GM19351 (cell line): ENCODE results near the gene AHRR.
"Not testable (repeated sequence)": the region's sequence is repeated elsewhere in the genome, so short reads cannot be mapped to it uniquely, and the experiment has no call there.

Experiments used
- ATAC-seq: cut with Tn5 transposase; IDR thresholded peaks from one replicate; pipeline ENCODE4 v1.9.1; 2021; ENCODE audit warnings: mild to moderate bottlenecking, moderate library complexity; ENCODE audit not compliant: unreplicated experiment

Gene AHRR

DNA sequence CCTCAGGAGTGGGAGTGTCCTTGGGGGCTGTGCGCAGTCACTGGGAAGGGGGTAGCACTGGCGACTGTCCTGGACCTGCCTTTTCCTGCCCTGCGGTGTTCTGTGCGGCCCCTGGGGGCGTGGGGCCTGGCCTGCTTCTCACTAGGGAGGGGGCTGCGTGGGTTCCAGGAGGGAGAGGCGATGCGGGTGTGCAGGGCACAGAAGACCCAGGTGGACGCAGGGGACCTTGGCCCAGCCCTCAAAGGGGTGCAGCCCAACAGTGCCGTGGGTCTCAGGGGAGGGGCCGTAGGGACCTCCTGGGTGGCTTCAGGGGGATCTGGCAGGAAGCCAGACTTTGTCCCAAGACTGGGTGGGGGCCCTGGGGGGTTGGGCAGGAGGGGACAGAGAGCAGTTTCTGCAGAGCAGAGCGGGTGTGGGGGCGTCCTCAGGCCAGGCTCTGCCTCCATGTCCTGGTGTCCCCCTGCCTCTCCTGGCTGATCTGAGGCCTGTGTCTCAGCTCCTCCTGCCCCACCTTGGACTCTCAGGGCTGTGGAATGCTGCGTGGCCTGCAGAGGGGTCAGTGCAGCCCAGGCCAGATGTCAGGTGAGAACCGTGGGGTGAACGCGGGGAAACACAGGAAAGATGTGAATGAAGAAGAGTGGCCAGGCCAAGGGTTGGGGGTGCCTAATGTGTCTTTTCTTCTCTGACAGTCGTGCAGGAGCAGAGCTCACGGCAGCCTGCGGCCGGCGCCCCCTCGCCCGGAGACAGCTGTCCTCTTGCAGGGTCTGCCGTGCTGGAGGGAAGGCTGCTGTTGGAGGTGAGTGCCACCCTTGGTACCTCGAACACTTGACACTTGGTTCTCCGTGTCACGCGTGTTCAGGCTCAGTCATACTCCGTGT lies 54.6 kb downstream of the AHRR start:
- no peak for ATAC-seq

DNA sequence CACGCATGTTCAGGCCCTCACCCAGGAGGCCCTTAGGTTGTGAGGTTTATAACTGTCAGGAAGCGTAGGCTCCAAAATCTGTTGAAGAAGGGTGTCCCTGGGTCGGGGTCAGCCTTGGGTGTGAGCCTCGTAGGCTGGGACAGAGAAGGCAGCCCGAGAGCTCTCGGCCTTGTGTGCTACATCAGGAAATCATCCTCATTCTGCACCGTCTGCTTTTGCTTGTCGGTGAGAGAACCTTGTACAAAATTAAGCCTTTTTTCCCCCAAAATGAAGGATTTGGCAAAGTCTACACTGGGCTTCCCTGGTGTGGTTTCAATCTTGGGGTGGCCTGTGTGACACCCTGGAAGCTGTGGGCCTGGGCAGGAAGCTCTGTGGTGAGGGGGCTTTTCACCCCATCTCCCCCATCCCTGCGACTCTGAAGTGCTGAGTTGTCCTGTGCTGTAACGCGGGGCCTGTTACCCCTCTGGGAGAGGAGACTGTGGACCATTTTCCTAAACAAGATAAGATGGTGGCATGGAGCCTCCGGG lies 55.3 kb downstream of the AHRR start:
- no peak for ATAC-seq

DNA sequence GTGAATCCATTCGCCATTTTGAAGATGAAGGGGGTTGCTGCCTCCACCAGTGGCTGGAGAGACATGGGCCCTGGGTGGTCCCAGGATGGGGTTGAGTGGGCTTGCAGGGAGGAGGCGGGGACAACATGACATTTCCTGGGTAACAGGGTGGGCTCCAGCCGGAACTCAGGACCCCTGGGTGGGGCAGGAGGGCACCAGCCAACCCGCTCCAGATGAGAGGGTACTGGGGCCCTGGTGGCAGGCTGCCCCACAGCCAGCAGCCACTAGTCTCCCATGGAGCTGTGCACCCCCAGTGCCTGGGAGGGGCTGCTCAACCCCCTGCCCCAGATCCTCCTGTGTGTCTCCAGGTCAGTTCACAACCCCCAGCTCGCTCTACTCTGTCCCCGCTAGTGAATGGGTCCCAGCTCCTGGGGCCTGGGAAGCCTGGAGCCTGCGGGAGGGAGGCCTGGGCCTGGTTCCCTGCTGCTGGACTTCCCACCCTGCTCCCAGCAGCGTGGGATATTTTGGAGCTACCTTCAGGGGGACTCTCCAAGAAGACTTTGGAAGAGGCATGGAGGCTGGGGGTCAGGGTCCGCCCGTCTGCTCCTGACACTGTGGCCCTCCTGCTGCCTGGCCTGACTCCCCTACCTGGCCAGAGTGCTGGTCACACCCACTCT lies 55.9 kb downstream of the AHRR start:
- no peak for ATAC-seq

DNA sequence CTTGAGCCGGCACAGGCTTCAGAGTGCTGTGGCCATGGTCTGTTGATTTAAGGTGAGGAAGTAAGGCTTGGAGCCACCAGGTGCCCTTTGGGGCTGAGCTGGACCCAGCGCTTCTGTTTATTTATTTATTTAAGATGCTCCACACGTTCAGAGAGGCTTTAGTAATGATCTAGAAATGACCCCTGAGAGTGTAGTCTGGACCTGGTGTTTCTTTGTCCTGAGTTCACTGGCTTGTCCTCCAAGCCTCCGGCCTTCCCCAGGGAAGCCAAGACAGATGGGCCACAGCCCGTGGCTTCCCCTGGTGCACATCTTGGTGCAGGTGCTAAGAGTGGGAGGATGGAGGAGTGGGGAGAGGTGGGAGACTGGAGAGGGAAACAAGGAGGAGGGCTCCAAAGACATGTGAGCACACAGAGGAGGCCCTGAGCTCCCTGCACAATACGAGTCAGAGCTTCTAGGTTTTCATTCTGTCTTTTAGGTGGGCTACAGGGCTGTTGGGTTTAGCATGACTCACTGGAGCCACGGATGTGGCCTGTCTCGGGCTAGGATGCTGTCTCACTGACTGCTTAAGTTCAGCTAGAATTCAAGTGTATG lies 56.9 kb downstream of the AHRR start:
- ATAC-seq = no peak

DNA sequence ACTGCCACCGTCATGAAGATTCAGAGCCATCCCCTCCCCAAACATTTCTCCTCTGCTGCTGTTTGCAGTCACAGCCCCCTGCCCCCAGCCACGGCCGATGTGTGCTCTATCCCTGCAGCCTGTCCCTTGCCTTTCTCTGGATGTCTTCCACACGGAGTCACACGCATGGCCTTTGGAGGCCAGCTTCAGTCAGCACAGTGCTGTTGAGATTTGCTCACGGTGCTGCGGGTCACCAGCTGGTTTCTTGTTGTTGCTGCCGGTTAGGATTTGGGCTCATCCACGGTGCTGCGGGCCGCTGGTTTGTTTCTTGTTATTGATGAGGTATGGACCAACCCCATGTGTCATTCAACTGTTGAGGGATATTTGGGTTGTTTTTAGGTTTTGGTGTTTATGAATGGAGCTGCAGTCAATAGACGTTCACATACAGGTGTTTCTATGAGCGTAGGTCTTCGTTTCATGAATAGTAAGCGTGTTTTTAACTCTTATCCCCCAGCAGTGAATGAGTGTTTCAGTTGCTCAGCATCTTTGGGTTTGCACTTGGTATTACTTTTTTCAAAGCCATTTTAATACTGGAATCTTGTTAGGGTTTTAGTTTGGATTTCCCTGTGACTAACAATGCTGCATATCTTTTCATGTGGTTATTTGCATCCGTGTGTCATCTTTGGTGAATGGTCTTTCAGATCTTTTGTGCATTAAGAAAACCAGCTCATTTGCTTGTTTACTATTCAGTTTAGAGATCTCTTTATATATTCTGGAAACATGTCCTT lies 57.6 kb downstream of the AHRR start:
- no peak for ATAC-seq

DNA sequence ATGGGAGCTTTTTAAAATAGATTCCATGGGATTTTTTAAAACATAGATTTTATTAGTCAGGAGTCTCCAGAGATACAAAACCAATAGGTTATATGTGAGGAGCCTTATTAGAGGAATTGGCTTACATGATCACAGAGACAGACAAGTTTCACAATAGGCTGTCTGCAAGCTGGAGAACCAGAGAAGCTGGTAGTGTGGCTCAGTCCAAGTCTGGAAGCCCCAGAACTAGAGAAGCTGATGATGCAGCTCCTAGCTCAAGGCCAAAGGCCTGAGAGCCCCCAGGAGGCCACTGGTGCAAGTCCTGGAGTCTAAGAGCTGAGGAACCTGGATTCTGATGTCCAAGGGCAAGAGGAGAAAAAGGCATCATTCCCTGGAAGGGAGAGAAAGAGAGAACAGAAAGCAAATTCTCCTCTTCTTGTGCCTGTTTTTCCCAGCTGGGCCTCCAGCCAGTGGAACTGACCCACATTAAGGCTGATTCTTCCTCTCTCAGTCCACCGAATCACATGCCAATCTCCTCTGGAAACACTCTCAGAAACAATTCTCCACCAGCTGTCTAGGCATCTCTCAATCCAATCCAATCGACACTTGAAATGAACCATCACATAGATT lies 59.3 kb downstream of the AHRR start:
- ATAC-seq = no peak

DNA sequence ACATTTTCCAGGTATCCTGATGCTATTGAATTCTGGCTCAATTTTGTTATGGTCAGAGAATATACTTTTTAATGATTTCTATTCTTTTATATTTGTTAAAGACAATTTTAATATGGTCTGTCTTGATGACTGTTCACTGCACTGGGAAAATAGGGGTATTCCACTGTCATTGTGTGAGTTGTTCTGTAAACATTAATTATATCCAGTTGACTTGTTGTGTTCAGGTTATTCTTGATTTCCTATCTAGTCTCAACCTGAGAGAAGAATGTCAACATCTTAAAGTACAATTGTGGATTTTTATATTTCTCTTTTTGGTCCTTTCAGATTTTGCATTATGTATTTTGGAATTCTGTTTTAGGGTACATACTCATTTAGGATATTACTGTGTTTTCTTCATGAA lies 61.6 kb downstream of the AHRR start:
- ATAC-seq = no peak

DNA sequence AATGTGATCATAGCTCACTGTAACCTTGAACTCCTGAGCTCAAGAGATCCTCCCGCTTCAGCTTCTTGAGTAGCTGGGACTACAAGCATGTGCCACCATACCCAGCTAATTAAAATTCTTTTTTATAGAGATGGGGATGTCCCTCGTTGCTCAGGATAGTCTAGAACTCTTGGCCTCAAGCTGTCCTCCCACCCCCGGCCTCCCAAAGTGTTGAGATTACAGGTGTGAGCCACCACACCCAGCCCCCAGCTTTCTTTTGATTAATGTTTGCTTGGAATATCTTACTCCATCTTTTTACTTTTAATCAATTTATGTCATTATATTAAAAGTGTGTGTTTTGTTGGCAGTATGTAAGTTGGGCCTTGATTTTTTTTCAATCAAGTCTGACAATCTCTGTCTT lies 62.1 kb downstream of the AHRR start:
- no peak for ATAC-seq

DNA sequence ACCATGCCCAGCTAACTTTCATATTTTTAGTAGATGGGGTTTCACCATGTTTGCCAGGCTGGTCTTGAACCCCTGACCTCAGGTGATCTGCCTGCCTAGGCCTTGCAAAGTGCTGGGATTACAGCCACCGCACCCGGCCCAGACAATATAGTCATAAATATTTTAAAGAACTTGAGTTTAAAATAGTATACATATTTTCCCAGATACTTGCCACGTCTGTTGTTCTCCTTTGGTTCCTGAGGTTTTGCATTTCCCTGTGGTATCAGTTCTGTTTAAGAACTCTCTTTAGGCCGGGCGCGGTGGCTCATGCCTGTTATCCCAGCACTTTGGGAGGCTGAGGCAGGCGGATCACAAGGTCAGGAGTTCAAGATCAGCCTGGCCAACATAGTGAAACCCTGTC lies 63.1 kb downstream of the AHRR start:
- not testable (repeated sequence) for ATAC-seq

DNA sequence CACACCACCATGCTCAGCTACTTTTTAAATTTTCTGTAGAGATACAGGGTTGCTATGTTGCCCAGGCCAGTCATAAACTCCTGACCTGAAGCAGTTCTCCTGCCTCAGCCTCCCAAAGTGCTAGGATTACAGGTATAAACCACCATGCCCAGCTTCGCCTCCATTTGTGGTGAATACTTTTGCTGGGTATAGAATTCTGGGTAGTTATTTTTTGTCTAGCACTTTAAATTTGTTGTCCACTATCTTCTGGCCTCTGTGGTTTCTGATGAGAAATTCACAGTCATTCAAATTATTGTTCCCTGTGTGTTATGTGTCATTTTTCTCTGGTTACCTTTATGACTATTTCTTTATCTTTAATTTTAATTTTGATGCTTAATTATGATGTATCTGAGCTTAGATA lies 63.8 kb downstream of the AHRR start:
- no peak for ATAC-seq

DNA sequence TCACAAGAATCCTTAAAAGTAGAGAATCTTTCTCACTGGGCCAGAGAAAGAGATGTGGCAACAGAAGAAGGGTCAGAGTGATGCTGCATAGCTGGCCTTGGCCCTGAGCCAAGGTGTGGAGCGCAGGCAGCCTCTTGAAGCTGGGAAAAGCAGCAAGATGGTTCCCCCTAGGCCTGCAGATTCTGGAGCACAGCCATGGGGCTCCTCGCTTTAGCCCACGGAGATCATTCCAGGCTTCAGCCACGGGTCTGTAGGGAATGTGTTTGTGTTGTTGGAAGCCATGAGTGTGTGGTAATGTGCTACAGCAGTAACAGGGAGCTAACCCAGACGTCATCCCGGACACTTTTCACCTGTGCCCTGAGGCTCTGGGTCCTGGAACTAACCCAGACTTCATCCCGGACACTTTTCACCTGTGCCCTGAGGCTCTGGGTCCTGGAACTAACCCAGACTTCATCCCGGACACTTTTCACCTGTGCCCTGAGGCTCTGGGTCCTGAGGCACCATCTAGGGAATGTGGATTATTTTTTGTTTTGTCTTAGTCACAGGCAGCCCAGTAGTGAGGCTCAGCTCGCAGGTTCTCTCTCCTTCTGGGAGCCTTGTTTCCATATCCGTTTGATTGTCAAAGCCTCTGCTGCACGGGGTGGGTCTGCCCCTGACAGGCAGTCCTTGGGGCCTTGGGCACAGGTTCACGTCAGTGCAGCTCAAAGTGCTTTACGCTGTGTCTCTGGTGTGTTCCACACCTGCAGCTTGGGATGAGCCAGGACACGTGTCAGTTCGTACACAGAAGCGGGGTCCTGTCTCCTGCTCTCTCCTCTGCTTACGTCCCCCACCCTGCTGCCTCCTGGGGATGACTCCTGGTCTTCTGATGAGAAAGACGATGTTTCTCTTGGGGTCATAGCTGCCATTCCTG lies 65.2 kb downstream of the AHRR start:
- no peak for ATAC-seq

DNA sequence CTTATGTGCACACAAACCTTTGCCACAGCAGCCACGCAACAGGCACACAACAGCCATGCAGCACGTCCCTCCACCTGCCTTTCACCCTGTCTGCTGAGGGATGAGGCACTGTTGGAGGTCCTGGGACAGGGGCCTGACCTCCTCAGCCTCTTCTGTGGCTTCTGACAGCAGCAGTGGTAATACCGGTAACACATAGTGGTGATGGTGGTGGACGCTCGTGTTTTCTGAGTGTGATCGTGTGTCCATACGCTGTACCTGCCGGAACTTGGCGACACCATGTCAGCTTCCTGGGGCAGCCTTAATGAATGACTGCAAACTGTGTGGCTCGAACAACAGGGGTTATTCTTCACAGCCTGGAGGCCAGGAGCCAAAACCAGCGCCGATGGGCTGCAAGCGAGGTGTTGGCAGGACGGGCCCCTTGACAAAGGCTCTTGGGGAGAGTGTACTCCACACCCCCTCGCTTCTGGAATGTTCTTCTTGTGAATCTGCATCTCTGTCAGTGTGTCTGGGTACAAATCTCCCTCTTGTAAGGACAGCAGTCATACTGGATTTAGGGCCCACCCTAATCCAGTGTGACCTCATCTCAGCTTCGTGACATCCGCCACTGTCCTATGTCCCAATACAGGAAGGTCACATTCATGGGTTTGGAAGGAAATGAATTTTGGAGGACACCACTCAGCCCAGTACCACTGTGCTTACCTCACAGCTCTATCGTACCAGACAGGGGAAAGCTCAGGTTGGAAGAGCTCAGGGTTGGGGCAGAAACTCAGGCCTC lies 66.2 kb downstream of the AHRR start:
- no peak for ATAC-seq

DNA sequence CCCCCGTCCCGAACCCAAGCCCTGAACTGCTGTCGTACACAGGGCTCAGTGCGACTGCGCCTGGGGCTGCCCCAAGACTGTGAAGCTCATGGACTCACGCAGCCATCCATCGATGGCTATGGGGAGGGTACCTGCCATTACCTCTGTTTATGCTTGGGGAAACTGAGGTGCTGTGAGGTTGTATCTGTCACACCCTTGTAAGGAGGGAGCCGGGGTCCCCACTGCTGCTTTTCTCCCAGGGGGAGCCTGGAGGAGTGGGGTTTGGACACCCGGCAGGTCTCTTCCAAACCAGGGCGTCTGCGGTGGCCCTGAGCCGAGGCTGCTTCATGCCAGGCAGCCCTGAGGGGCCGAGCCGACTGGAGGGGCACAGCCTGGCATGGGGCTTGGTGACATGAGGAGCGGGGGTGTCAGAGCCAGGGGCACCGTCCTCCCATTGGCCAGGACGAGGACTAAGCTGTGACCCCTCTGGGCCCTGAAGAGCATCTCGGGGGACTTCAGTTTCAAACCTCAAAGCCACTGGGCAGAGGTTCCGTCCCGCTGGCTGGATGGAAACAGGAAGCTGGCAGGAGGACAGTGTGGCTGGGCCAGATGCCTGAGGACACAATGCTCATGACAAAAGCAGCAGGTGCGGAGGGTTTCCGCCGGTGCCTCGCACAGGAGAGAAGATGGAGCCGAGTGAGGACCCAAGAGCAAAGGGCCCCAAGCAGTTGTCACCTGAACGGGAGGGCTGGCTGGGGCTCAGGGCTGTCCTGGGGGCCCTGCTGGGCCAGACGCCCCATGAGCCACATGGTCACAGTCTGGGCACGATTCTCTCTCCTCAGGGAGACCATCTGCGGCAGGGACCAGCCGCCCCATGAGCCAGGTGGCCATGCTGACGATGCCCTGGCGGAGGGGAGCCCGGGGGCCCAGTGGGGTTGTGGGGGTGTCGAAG lies 67.0 kb downstream of the AHRR start:
- ATAC-seq = no peak

DNA sequence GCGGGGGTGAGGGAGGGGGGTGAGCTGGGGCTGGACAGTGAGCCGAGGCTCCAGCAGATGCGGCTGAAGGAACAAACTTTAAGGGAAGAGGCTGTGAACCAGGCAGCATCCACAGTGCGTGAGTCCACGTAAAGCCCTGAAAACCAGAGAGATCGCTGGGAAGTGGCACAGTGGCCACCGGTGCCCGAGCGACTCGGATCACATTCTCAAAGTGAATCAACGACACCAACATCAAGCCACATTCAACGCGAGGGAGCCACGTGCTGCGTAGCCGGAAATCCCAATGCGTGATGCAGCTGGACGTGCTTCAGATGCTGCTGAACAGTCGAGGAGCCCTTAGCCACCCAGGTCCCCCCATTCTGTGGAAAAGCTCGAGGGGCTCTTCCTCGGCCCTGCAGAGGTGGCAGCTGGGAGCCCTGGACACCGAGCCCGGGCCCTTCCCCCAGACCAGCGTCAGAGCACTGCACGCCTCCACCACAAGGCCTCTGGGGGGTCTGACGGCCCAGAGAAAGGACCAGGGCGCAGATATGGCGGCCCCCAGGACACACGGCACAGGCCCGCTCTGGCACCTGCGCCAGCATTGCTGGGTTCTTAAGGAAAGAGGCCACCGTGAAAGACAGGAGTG lies 67.8 kb downstream of the AHRR start:
- ATAC-seq = no peak

DNA sequence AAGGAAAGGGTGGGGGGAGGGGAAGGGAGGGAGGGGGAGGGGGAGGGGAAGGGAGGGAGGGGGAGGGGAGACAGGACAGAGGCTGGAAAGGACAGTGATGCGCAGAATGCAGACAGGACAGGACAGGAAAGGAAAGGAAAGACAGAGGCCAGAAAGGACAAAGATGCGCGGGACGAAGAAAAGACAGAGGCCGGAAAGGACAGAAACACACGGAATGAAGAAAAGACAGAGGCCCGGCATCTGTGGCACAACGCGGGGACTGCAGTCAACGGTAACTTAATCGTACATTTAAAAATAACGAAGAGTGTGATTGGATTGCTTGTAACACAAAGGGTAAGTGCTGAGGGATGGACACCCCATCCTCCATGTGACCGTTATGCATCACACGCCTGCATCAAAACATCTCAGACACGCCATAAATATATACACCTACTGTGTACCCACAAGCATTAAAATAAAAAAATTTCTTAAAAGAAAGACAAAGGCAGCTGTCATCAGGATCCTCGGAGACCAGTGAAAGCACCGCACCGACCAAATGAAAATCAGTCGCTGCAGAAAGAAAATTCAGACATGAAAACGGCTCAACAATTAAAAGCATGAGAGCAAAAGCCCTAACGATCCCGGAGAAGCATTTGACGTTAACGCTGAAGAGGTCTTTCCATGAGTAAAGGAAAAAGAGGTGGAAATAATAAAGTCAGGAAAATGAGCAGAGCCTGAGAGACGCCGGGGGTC lies 68.5 kb downstream of the AHRR start:
- ATAC-seq = no peak

DNA sequence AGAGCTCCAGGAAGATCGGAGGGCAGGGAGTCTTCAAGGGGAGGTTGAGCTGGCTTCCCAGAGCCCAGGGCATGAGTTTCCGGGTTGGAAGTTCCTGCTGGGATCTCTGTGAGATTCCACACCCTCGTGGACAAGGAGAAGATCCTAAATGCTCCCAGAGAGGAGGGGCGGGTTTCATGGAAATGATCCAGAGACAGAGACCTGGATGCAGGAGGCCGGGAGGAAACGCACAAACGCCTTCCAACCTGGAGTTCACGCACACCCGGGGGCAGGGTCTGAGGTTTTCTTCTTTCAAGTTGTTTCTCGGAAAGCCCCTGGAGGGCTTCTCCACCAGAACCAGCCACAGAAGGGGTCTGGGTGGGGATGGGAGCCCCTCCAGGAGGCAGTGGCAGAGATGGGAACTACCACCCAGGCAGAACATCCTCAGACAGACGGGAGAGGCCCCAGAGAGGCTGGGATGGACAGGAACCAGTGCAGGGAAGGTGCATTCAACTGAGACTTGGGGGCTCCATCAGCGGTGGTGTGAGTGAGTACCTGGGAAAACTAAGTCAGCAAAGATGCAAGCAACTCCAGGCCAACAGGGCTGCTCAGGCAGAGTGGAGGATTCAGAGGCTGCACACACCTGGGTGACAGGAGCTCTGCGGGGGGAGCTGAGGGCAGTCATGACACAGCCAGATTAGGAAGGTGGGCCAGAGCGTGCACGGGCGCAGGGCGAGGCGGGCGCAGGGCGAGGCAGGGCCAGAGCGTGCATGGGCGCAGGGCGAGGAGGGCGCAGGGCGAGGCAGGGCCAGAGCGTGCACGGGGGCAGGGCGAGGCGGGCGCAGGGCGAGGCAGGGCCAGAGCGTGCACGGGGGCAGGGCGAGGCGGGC lies 69.3 kb downstream of the AHRR start:
- no peak for ATAC-seq
